ENCODE results near the gene PDE11A.

GRCh38 chr2:177998996-177999395 is 73.6 kb downstream of the PDE11A start:
- TF ChIP-seq POLR2A (IDR thresholded peaks at IDR 0.05) (no peak), POLR2AphosphoS5 (IDR thresholded peaks at IDR 0.05) (no peak), CTCF (IDR thresholded peaks at IDR 0.05) (no peak), EP300 (IDR thresholded peaks at IDR 0.05) (no peak)
